ENCODE measurements around the gene KIAA1328. TPM values are rescaled to one million over a fixed set of nuclear protein-coding genes. Genes with fewer than 3 reads are reported as not detected.

Gene KIAA1328
- total RNA-seq, 1 experiment from 2014 or later = 10.2 TPM

- CTCF ChIA-PET = no interaction called here
- H3K27me3 Mint-ChIP-seq (ENCODE audit: unreplicated experiment) = no peaks in the 10 kb centered on the region
- H3K4me3 Mint-ChIP-seq (ENCODE audit: low read depth, unreplicated experiment) = no peak overlapping the region
- H3K36me3 Mint-ChIP-seq (ENCODE audit: insufficient read depth, unreplicated experiment) = peaks cover 11% of the 10 kb centered on the region
- intact Hi-C loops (cut with micrococcal nuclease; ENCODE audit: unreplicated experiment) = no loop called here
- H3K4me1 Mint-ChIP-seq (ENCODE audit: low read depth, unreplicated experiment) = no peaks in the 10 kb centered on the region
- DNase-seq = no peak
- TF ChIP-seq CTCF (IDR thresholded peaks at IDR 0.05; ENCODE audit: unreplicated experiment) = no peak
- no TSS peak for BruUV-seq (replicated peaks)
- H3K27ac Mint-ChIP-seq (ENCODE audit: unreplicated experiment) = no peak overlapping the region
- no peaks in the 10 kb centered on the region for H3K9me3 Mint-ChIP-seq (ENCODE audit: low read depth, unreplicated experiment)
These were observed 11.9 kb upstream of the KIAA1328 start for GRCh38 chr18:36817039-36817438.

- no peak overlapping the region for H3K27ac Mint-ChIP-seq (ENCODE audit: unreplicated experiment)
- CTCF ChIA-PET = no interaction called here
These were observed 10.3 kb upstream of the KIAA1328 start for GRCh38 chr18:36818652-36819051.

GRCh38 chr18:36819621-36820020 lies 9.3 kb upstream of the KIAA1328 start:
- no peak for TF ChIP-seq CTCF (IDR thresholded peaks at IDR 0.05; ENCODE audit: unreplicated experiment)
- CTCF ChIA-PET = no interaction called here
- Mint-ChIP-seq H3K27me3 (ENCODE audit: unreplicated experiment) (no peaks in the 10 kb centered on the region), H3K9me3 (ENCODE audit: low read depth, unreplicated experiment) (no peaks in the 10 kb centered on the region), H3K4me3 (ENCODE audit: low read depth, unreplicated experiment) (no peak overlapping the region), H3K27ac (ENCODE audit: unreplicated experiment) (no peak overlapping the region), H3K4me1 (ENCODE audit: low read depth, unreplicated experiment) (no peaks in the 10 kb centered on the region), H3K36me3 (ENCODE audit: insufficient read depth, unreplicated experiment) (peaks cover 11% of the 10 kb centered on the region)
- BruUV-seq (replicated peaks) = no TSS peak
- DNase-seq = no peak
- intact Hi-C loops (cut with micrococcal nuclease; ENCODE audit: unreplicated experiment) = no loop called here

More at GRCh38 chr18:36818652-36819051, 10.3 kb upstream of the KIAA1328 start:
- Mint-ChIP-seq H3K27me3 (ENCODE audit: unreplicated experiment) (no peaks in the 10 kb centered on the region), H3K9me3 (ENCODE audit: low read depth, unreplicated experiment) (no peaks in the 10 kb centered on the region), H3K4me3 (ENCODE audit: low read depth, unreplicated experiment) (no peak overlapping the region), H3K36me3 (ENCODE audit: insufficient read depth, unreplicated experiment) (peaks cover 11% of the 10 kb centered on the region), H3K4me1 (ENCODE audit: low read depth, unreplicated experiment) (no peaks in the 10 kb centered on the region)
- no peak for DNase-seq
- intact Hi-C loops (cut with micrococcal nuclease; ENCODE audit: unreplicated experiment) = no loop called here
- BruUV-seq (replicated peaks) = no TSS peak
- no peak for TF ChIP-seq CTCF (IDR thresholded peaks at IDR 0.05; ENCODE audit: unreplicated experiment)

- H3K4me3 Mint-ChIP-seq (ENCODE audit: low read depth, unreplicated experiment) = no peak overlapping the region
- no peak overlapping the region for H3K27ac Mint-ChIP-seq (ENCODE audit: unreplicated experiment)
- peaks cover under 1% of the 10 kb centered on the region for H3K4me1 Mint-ChIP-seq (ENCODE audit: low read depth, unreplicated experiment)
- no peaks in the 10 kb centered on the region for H3K36me3 Mint-ChIP-seq (ENCODE audit: insufficient read depth, unreplicated experiment)
- intact Hi-C loops (cut with micrococcal nuclease; ENCODE audit: unreplicated experiment) = no loop called here
- TF ChIP-seq CTCF (IDR thresholded peaks at IDR 0.05; ENCODE audit: unreplicated experiment) = no peak
- no peaks in the 10 kb centered on the region for H3K27me3 Mint-ChIP-seq (ENCODE audit: unreplicated experiment)
- no peak for DNase-seq
- no TSS peak for BruUV-seq (replicated peaks)
- no peaks in the 10 kb centered on the region for H3K9me3 Mint-ChIP-seq (ENCODE audit: low read depth, unreplicated experiment)
- CTCF ChIA-PET = no interaction called here
These were observed 7.2 kb upstream of the KIAA1328 start for GRCh38 chr18:36821681-36822080.

Data from Calu3 (cell line).